ENCODE measurements around the gene MAST2. TPM values are rescaled to one million over a fixed set of nuclear protein-coding genes. Genes with fewer than 3 reads are reported as not detected.

MAST2 gene
- total RNA-seq, 1 donor, result 24.2 TPM

- no peaks in the 10 kb centered on the region for H4K20me1 ChIP-seq (ENCODE audit: insufficient read depth, low read length)
- H3K36me3 ChIP-seq (ENCODE audit: insufficient read depth, low read length), result peaks cover 7% of the 10 kb centered on the region
- H3K9me3 ChIP-seq (ENCODE audit: low read depth, low read length), result no peaks in the 10 kb centered on the region
- H3K79me2 ChIP-seq (ENCODE audit: insufficient read depth, low read length), result no peaks in the 10 kb centered on the region
- TF ChIP-seq CTCF (IDR thresholded peaks at IDR 0.05; ENCODE audit: extremely low read depth, low read depth, low read length), result no peak
- H3K27me3 ChIP-seq (ENCODE audit: insufficient read depth, low read length), result no peaks in the 10 kb centered on the region
- H2AFZ ChIP-seq (ENCODE audit: low read length), result no peak overlapping the region
- no peaks in the 10 kb centered on the region for H3K4me1 ChIP-seq (ENCODE audit: insufficient read depth, low read length)
- DNase-seq (ENCODE audit: insufficient read length, low spot score, missing footprints), result no peak
- no peak overlapping the region for H3K4me2 ChIP-seq (ENCODE audit: insufficient read depth, low read length)
- no peak overlapping the region for H3K27ac ChIP-seq (ENCODE audit: low read depth, low read length)
- H3K4me3 ChIP-seq (ENCODE audit: insufficient read depth, low read length), result no peak overlapping the region
Observed at GRCh38 chr1:46001081-46001785, 197.8 kb downstream of the MAST2 start.

- Histone ChIP-seq H3K27ac (ENCODE audit: low read depth, low read length) (no peak overlapping the region), H2AFZ (ENCODE audit: low read length) (no peak overlapping the region), H3K4me3 (ENCODE audit: insufficient read depth, low read length) (no peak overlapping the region), H3K4me1 (ENCODE audit: insufficient read depth, low read length) (no peaks in the 10 kb centered on the region), H4K20me1 (ENCODE audit: insufficient read depth, low read length) (no peaks in the 10 kb centered on the region), H3K9me3 (ENCODE audit: low read depth, low read length) (no peaks in the 10 kb centered on the region), H3K4me2 (ENCODE audit: insufficient read depth, low read length) (no peak overlapping the region), H3K79me2 (ENCODE audit: insufficient read depth, low read length) (no peaks in the 10 kb centered on the region), H3K27me3 (ENCODE audit: insufficient read depth, low read length) (no peaks in the 10 kb centered on the region), H3K36me3 (ENCODE audit: insufficient read depth, low read length) (peaks cover 22% of the 10 kb centered on the region)
- no peak for DNase-seq (ENCODE audit: insufficient read length, low spot score, missing footprints)
- no peak for TF ChIP-seq CTCF (IDR thresholded peaks at IDR 0.05; ENCODE audit: extremely low read depth, low read depth, low read length)
Observed at GRCh38 chr1:46002551-46003150, 199.2 kb downstream of the MAST2 start.

GRCh38 chr1:46003315-46003714 lies 199.9 kb downstream of the MAST2 start:
- TF ChIP-seq CTCF (IDR thresholded peaks at IDR 0.05; ENCODE audit: extremely low read depth, low read depth, low read length), result no peak
- Histone ChIP-seq H3K79me2 (ENCODE audit: insufficient read depth, low read length) (no peaks in the 10 kb centered on the region), H3K4me2 (ENCODE audit: insufficient read depth, low read length) (no peak overlapping the region), H3K4me3 (ENCODE audit: insufficient read depth, low read length) (no peak overlapping the region), H3K9me3 (ENCODE audit: low read depth, low read length) (no peaks in the 10 kb centered on the region), H2AFZ (ENCODE audit: low read length) (no peak overlapping the region), H3K27ac (ENCODE audit: low read depth, low read length) (no peak overlapping the region), H3K4me1 (ENCODE audit: insufficient read depth, low read length) (no peaks in the 10 kb centered on the region), H4K20me1 (ENCODE audit: insufficient read depth, low read length) (no peaks in the 10 kb centered on the region), H3K27me3 (ENCODE audit: insufficient read depth, low read length) (no peaks in the 10 kb centered on the region), H3K36me3 (ENCODE audit: insufficient read depth, low read length) (peaks cover 26% of the 10 kb centered on the region)
- DNase-seq (ENCODE audit: insufficient read length, low spot score, missing footprints), result no peak

- H3K4me3 ChIP-seq (ENCODE audit: insufficient read depth, low read length), result no peak overlapping the region
- DNase-seq (ENCODE audit: insufficient read length, low spot score, missing footprints), result no peak
- peaks cover 32% of the 10 kb centered on the region for H3K36me3 ChIP-seq (ENCODE audit: insufficient read depth, low read length)
- no peaks in the 10 kb centered on the region for H3K4me1 ChIP-seq (ENCODE audit: insufficient read depth, low read length)
- no peak overlapping the region for H3K27ac ChIP-seq (ENCODE audit: low read depth, low read length)
- H3K27me3 ChIP-seq (ENCODE audit: insufficient read depth, low read length), result no peaks in the 10 kb centered on the region
- no peak overlapping the region for H2AFZ ChIP-seq (ENCODE audit: low read length)
- no peaks in the 10 kb centered on the region for H3K9me3 ChIP-seq (ENCODE audit: low read depth, low read length)
- no peak for TF ChIP-seq CTCF (IDR thresholded peaks at IDR 0.05; ENCODE audit: extremely low read depth, low read depth, low read length)
- H3K79me2 ChIP-seq (ENCODE audit: insufficient read depth, low read length), result no peaks in the 10 kb centered on the region
- H4K20me1 ChIP-seq (ENCODE audit: insufficient read depth, low read length), result no peaks in the 10 kb centered on the region
- no peak overlapping the region for H3K4me2 ChIP-seq (ENCODE audit: insufficient read depth, low read length)
Observed at GRCh38 chr1:46004492-46004891, 201.1 kb downstream of the MAST2 start.
